ENCODE data around the gene RTTN.

RTTN gene

GRCh38 chr18:69961718-69962117 lies 243.8 kb downstream of the RTTN start:
- Mint-ChIP-seq H3K9me3 (no peaks in the 10 kb centered on the region), H3K4me3 (no peak overlapping the region), H3K36me3 (ENCODE audit: low read depth) (no peaks in the 10 kb centered on the region), H3K27ac (no peak overlapping the region), H3K27me3 (no peaks in the 10 kb centered on the region), H3K4me1 (ENCODE audit: low read depth) (peaks cover 14% of the 10 kb centered on the region)
- no peak for DNase-seq

- DNase-seq: no peak
These were observed 247.1 kb downstream of the RTTN start for GRCh38 chr18:69958422-69958821.

GRCh38 chr18:69957747-69958146 lies 247.7 kb downstream of the RTTN start:
- Mint-ChIP-seq H3K36me3 (ENCODE audit: low read depth) (peaks cover 21% of the 10 kb centered on the region), H3K9me3 (peaks cover 3% of the 10 kb centered on the region), H3K27ac (no peak overlapping the region)

More at GRCh38 chr18:69958422-69958821, 247.1 kb downstream of the RTTN start:
- Mint-ChIP-seq H3K27ac (no peak overlapping the region), H3K4me1 (ENCODE audit: low read depth) (peaks cover 26% of the 10 kb centered on the region), H3K27me3 (no peaks in the 10 kb centered on the region), H3K36me3 (ENCODE audit: low read depth) (peaks cover 14% of the 10 kb centered on the region), H3K4me3 (no peak overlapping the region), H3K9me3 (no peaks in the 10 kb centered on the region)

GRCh38 chr18:69956665-69957620 lies 248.5 kb downstream of the RTTN start:
- Mint-ChIP-seq H3K4me1 (ENCODE audit: low read depth) (peaks cover 37% of the 10 kb centered on the region), H3K36me3 (ENCODE audit: low read depth) (peaks cover 28% of the 10 kb centered on the region), H3K27ac (no peak overlapping the region), H3K27me3 (no peaks in the 10 kb centered on the region), H3K4me3 (no peak overlapping the region), H3K9me3 (peaks cover 3% of the 10 kb centered on the region)
- DNase-seq: peak; percentile 71

More at GRCh38 chr18:69957747-69958146, 247.7 kb downstream of the RTTN start:
- Mint-ChIP-seq H3K4me1 (ENCODE audit: low read depth) (peaks cover 33% of the 10 kb centered on the region), H3K4me3 (no peak overlapping the region), H3K27me3 (no peaks in the 10 kb centered on the region)
- DNase-seq: no peak

- no peak for DNase-seq
- no peak overlapping the region for H3K4me3 Mint-ChIP-seq
- H3K27ac Mint-ChIP-seq: no peak overlapping the region
- H3K36me3 Mint-ChIP-seq (ENCODE audit: low read depth): peaks cover 36% of the 10 kb centered on the region
- no peaks in the 10 kb centered on the region for H3K27me3 Mint-ChIP-seq
- peaks cover 46% of the 10 kb centered on the region for H3K4me1 Mint-ChIP-seq (ENCODE audit: low read depth)
- H3K9me3 Mint-ChIP-seq: peaks cover 3% of the 10 kb centered on the region
These were observed 249.4 kb downstream of the RTTN start for GRCh38 chr18:69956057-69956456.

- Mint-ChIP-seq H3K27ac (no peak overlapping the region), H3K36me3 (ENCODE audit: low read depth) (peaks cover 36% of the 10 kb centered on the region), H3K27me3 (no peaks in the 10 kb centered on the region), H3K9me3 (peaks cover 3% of the 10 kb centered on the region), H3K4me3 (no peak overlapping the region), H3K4me1 (ENCODE audit: low read depth) (peaks cover 47% of the 10 kb centered on the region)
- DNase-seq: no peak
These were observed 250.6 kb downstream of the RTTN start for GRCh38 chr18:69954719-69955480.

- peaks cover 3% of the 10 kb centered on the region for H3K9me3 Mint-ChIP-seq
- H3K36me3 Mint-ChIP-seq (ENCODE audit: low read depth): peaks cover 36% of the 10 kb centered on the region
- peak overlapping the region; percentile 84 for H3K27ac Mint-ChIP-seq
- peaks cover 36% of the 10 kb centered on the region for H3K4me1 Mint-ChIP-seq (ENCODE audit: low read depth)
- no peak for DNase-seq
- no peaks in the 10 kb centered on the region for H3K27me3 Mint-ChIP-seq
- H3K4me3 Mint-ChIP-seq: peak overlapping the region; percentile 47
These were observed 252.3 kb downstream of the RTTN start for GRCh38 chr18:69953191-69953590.
